AG04449 (cell line): ENCODE measurements around the gene ATP11B.

Experiments
- CTCF ChIA-PET: fragments of 350-600 bp; formaldehyde crosslinking; extraction: SDS; loops from one replicate; lab custom pipeline; 2021; ENCODE audit warnings: antibody characterized with exemption; lab: Yijun Ruan, JAX
- POLR2A ChIA-PET: fragments of 400-600, 350-600 bp; formaldehyde crosslinking; extraction: SDS; loops from one replicate; lab custom pipeline; 2020; ENCODE audit warnings: antibody characterized with exemption, inconsistent platforms; lab: Yijun Ruan, JAX
- DNase-seq: peaks from one replicate; pipeline ENCODE4 v3.0.0-alpha.2; 2010; ENCODE audit warnings: low read depth, low spot score
- H3K4me3 ChIP-seq: 2 replicates; pipeline ENCODE4 v1.5.1; 2011; ENCODE audit warnings: low read depth, mild to moderate bottlenecking, control low read depth, low read length
- CTCF ChIP-seq: IDR thresholded peaks from one replicate; pipeline ENCODE4 v1.5.1; 2011; ENCODE audit warnings: mild to moderate bottlenecking, moderate library complexity, low read length, control low read depth, inconsistent platforms; ENCODE audit not compliant: insufficient read depth; ENCODE audit errors: missing control alignments

Gene ATP11B

GRCh38 chr3:182906036-182906435, 112.7 kb downstream of the ATP11B start:
- ChIA-PET POLR2A (no interaction called here), CTCF (no interaction called here)
- no peak for TF ChIP-seq CTCF
- no peak for DNase-seq
- no peak overlapping the region for H3K4me3 ChIP-seq

- CTCF ChIA-PET, result interaction anchor here (0.6 to 2.6 kb wide), 6 partner anchors 9 to 31 kb away, joined by 3 to 7 read pairs (median 4); no protein-coding TSS in a partner anchor
- no peak for DNase-seq
- no peak for TF ChIP-seq CTCF
- no peak overlapping the region for H3K4me3 ChIP-seq
- POLR2A ChIA-PET, result no interaction called here
Measured at GRCh38 chr3:182908471-182908870, 115.2 kb downstream of the ATP11B start.

GRCh38 chr3:182909318-182910040, 116.2 kb downstream of the ATP11B start:
- TF ChIP-seq CTCF, result peak; percentile 24
- ChIA-PET POLR2A (interaction anchor here (0.7 kb wide), 1 partner anchor 10 kb away, joined by 4 read pairs; no protein-coding TSS in a partner anchor), CTCF (interaction anchor here (0.8 to 2.6 kb wide), 9 partner anchors 9 to 269 kb away, joined by 3 to 10 read pairs (median 5); no protein-coding TSS in a partner anchor)
- no peak for DNase-seq
- H3K4me3 ChIP-seq, result no peak overlapping the region

- ChIA-PET CTCF (interaction anchor here (0.8 to 2.0 kb wide), 5 partner anchors 9 to 197 kb away, joined by 3 to 10 read pairs (median 4); no protein-coding TSS in a partner anchor), POLR2A (no interaction called here)
- H3K4me3 ChIP-seq, result no peak overlapping the region
- no peak for DNase-seq
- no peak for TF ChIP-seq CTCF
Measured at GRCh38 chr3:182910936-182911781, 117.9 kb downstream of the ATP11B start.

GRCh38 chr3:182911782-182912111, 118.4 kb downstream of the ATP11B start:
- ChIA-PET CTCF (no interaction called here), POLR2A (no interaction called here)
- TF ChIP-seq CTCF, result no peak
- H3K4me3 ChIP-seq, result no peak overlapping the region
- no peak for DNase-seq

GRCh38 chr3:182912474-182912873, 119.2 kb downstream of the ATP11B start:
- ChIA-PET POLR2A (no interaction called here), CTCF (interaction anchor here (1.5 kb wide), 1 partner anchor 8 kb away, joined by 7 read pairs; no protein-coding TSS in a partner anchor)
- no peak for DNase-seq
- no peak overlapping the region for H3K4me3 ChIP-seq
- TF ChIP-seq CTCF, result no peak
